A673 (cell line): ENCODE data around the gene BPI. TPM values are rescaled to one million over a fixed set of nuclear protein-coding genes. Genes with fewer than 3 reads are reported as not detected.

ENCODE experiments used
- BruUV-seq: library from RNA; stranded (reverse); fragments of 400-500 nt; replicated peaks from 2 replicates; lab custom pipeline; 2021; lab: Mats Ljungman, UMichigan
- CTCF ChIA-PET: fragments of 300-600 bp; sonication (Branson Sonifier 250); formaldehyde crosslinking; loops from one replicate; lab custom pipeline; 2022; ENCODE audit warnings: antibody characterized with exemption; lab: Charles Lee
- POLR2A ChIA-PET: fragments of 300-600 bp; sonication (Branson Sonifier 250); formaldehyde crosslinking; loops from one replicate; lab custom pipeline; 2022; ENCODE audit warnings: antibody characterized with exemption; ENCODE audit not compliant: low non-redundant PET; lab: Charles Lee
- DNase-seq: peaks from one replicate; pipeline ENCODE4 v3.0.0-alpha.2; 2015; ENCODE audit warnings: low spot score
- H3K27ac ChIP-seq: fragments of 200-600 bp; sonication (generic); 2 replicates; pipeline ENCODE4 v1.5.1; 2016; ENCODE audit warnings: mixed run types, low read depth, mild to moderate bottlenecking, mixed read lengths, antibody characterized with exemption, low read length; ENCODE audit not compliant: poor library complexity, severe bottlenecking
- H3K27me3 ChIP-seq: fragments of 200-600 bp; sonication (generic); replicated peaks from 2 replicates; pipeline ENCODE4 v1.6.1; 2017; ENCODE audit warnings: mixed run types, low read depth, mild to moderate bottlenecking, mixed read lengths, antibody characterized with exemption, low read length; ENCODE audit not compliant: insufficient read depth, poor library complexity
- H3K36me3 ChIP-seq: fragments of 200-600 bp; sonication (generic); 2 replicates; pipeline ENCODE4 v1.6.1; 2016; ENCODE audit warnings: mixed run types, mild to moderate bottlenecking, mixed read lengths, antibody characterized with exemption, low read length; ENCODE audit not compliant: insufficient read depth, poor library complexity, severe bottlenecking
- H3K4me1 ChIP-seq: fragments of 200-600 bp; sonication (generic); 2 replicates; pipeline ENCODE4 v1.6.1; 2017; ENCODE audit warnings: mixed run types, mild to moderate bottlenecking, mixed read lengths, antibody characterized with exemption, low read length; ENCODE audit not compliant: insufficient read depth, poor library complexity, severe bottlenecking
- H3K4me3 ChIP-seq: fragments of 200-600 bp; sonication (generic); 2 replicates; pipeline ENCODE4 v1.5.1; 2016; ENCODE audit warnings: low read depth, mixed run types, mild to moderate bottlenecking, mixed read lengths, low read length; ENCODE audit not compliant: poor library complexity, severe bottlenecking
- H3K9me3 ChIP-seq: fragments of 200-600 bp; sonication (generic); 2 replicates; pipeline ENCODE4 v1.6.1; 2016; ENCODE audit warnings: mixed run types, low read depth, mild to moderate bottlenecking, mixed read lengths, antibody characterized with exemption, low read length; ENCODE audit not compliant: poor library complexity, severe bottlenecking
- CTCF ChIP-seq: fragments of 300-800, 200-600 bp; sonication (generic); conservative IDR thresholded peaks from 2 replicates; pipeline ENCODE4 v1.5.1; 2017; ENCODE audit warnings: low read depth, mild to moderate bottlenecking, antibody characterized with exemption, low read length, moderate library complexity, mixed read lengths
- EZH2 ChIP-seq: fragments of 200-600 bp; sonication (generic); IDR thresholded peaks from 2 replicates; pipeline ENCODE4 v1.6.1; 2017; ENCODE audit warnings: borderline replicate concordance, low read depth, mild to moderate bottlenecking, mixed read lengths, antibody characterized with exemption, low read length; ENCODE audit not compliant: poor library complexity, severe bottlenecking
- intact Hi-C: fragments of 100-400 bp; cut with micrococcal nuclease; formaldehyde crosslinking; loops from one replicate; pipeline ENCODE4 v1.10.0; 2022; ENCODE audit not compliant: unreplicated experiment
- total RNA-seq: library from RNA; stranded (reverse); gene quantifications from 2 replicates; pipeline ENCODE4 v1.2.3, GENCODE V29; 2021

BPI gene
- total RNA-seq, 1 experiment from 2014 or later = not detected

DNA sequence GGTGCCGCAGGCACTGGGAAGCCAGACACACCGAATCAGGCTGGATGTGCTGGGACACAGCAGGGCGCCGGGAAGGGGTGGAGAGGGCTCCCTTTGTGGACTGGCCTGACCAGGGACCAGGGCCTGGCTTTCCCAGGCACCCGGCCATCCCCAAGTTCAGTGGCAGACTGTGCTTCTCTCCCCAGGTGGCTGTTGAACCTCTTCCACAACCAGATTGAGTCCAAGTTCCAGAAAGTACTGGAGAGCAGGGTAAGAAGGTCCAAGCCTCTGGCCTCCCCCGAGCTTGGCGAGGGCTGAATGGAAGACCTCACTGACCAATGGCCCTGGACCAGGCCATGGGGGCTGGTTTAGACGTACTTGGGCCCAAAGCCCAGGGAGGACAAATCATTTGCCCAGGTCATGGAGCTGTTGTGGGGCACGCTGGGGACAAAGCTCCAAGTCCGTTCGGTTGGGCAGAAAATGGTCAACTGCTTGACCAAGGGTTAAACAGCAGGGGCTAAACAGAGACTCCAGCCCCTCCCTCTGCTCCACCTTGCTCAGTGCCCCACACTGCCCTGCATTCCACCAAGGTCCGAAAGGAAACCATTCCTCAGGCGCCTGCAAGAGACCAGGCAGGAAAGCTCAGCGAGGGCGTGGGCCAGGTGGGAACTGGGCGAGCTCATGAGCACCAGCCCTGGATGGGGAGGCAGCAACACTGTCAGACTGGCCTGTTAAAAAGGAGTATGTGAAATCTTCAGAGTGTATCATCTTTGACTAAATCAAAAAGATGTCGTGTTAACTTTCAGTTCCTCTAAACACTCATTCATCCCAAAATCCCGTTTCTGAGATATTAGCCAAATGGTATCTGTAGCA, 51.4 kb downstream of the BPI start:
- TF ChIP-seq CTCF = no peak
- Histone ChIP-seq H3K9me3 (no peaks in the 10 kb centered on the region), H3K27ac (no peak overlapping the region), H3K36me3 (no peaks in the 10 kb centered on the region), H3K4me1 (no peaks in the 10 kb centered on the region), H3K4me3 (no peak overlapping the region), H3K27me3 (no peaks in the 10 kb centered on the region)
- POLR2A ChIA-PET = no interaction called here
- intact Hi-C loops = no loop called here
- no TSS peak for BruUV-seq
- CTCF ChIA-PET = no interaction called here
- DNase-seq = peak; percentile 11

- intact Hi-C loops = no loop called here
Observed at GRCh38 chr20:38357653-38358207, 53.8 kb downstream of the BPI start.

DNA sequence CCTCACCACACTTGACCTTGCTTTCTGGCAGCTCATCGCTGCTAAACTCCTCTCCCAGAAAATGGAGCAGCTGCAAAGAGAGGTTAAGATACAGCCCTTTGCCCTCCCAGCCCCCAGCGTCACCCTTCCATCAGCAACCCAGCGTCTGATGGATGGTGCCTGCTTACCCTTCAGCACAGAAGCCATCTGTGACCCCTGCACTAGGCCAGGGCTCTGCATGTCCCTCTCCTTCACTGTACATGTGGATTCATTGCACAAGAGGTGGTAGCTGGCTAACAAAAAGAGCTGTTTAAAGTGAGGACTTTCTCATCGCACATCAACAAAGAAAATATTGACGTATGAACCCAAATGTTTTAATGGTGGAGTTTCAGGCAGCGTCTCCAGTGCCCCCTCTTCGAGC, 54.6 kb downstream of the BPI start:
- Histone ChIP-seq H3K4me1 (no peaks in the 10 kb centered on the region), H3K27ac (no peak overlapping the region), H3K27me3 (no peaks in the 10 kb centered on the region), H3K4me3 (no peak overlapping the region), H3K9me3 (no peaks in the 10 kb centered on the region), H3K36me3 (no peaks in the 10 kb centered on the region)
- POLR2A ChIA-PET = no interaction called here
- TF ChIP-seq EZH2 (no peak), CTCF (no peak)
- no TSS peak for BruUV-seq
- intact Hi-C loops = no loop called here
- CTCF ChIA-PET = no interaction called here
- DNase-seq = no peak

More at GRCh38 chr20:38357653-38358207, 53.8 kb downstream of the BPI start:
- DNase-seq = no peak
- ChIA-PET POLR2A (no interaction called here), CTCF (no interaction called here)
- Histone ChIP-seq H3K36me3 (no peaks in the 10 kb centered on the region), H3K27ac (no peak overlapping the region), H3K9me3 (no peaks in the 10 kb centered on the region), H3K27me3 (no peaks in the 10 kb centered on the region), H3K4me1 (no peaks in the 10 kb centered on the region), H3K4me3 (no peak overlapping the region)
- no peak for TF ChIP-seq EZH2
- TF ChIP-seq CTCF = no peak
- no TSS peak for BruUV-seq
